Activated CD4-positive, alpha-beta T cell treated with anti-CD3 and anti-CD28 coated beads, Interleukin-2, amount 50 U/mL, for 24 hours (primary cell): Measurements from ENCODE around the gene LCP2.
A peak's percentile ranks its signal among the peaks of the same experiment; 100 is the strongest.

Experiments used
- DNase-seq, 2 donors: peaks; one replicate each; pipeline ENCODE4 v3.0.0-alpha.2; 2020; ENCODE audit warnings: low read depth in 1 of 2, low spot score in 1 of 2

The LCP2 gene

DNA sequence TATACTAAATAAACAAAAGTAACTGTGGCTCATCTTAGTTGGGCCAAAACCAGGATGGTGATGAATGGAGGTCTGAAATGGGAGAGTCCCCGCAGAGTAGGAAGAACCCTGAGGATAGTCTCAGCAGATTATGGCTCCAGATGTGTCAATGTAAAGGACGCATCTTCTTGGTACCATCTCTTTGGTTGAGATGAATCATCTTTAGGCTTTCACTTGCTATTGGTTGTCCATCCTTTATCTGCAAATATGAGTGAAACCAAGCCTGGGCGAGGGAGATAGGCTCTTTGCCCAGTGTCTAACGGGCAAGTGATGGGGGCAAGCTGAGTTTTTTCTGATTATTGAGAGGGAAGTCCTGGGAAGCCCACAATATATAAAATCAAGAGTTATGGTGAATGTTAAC, 19.4 kb upstream of the LCP2 start:
- no peak for DNase-seq

DNA sequence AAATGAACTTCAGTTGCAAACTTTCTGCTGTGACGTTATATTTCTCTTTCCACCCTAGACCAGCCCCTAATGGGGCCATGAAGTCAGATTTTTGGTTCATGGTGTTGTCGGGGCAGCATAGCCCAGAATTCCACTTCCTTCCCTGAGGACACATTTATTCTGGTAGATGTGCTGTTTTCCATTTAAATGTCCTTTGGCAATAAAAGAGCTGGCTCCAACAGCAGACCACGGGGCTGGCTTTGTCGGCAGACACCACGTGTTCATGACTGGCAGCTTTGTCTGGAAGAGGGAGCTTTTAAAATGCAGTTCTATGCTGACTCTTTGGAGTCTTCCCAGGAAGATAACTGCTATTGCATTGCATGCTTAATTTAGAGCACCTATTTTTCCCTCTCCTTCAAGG, 17.6 kb upstream of the LCP2 start:
- no peak for DNase-seq

DNA sequence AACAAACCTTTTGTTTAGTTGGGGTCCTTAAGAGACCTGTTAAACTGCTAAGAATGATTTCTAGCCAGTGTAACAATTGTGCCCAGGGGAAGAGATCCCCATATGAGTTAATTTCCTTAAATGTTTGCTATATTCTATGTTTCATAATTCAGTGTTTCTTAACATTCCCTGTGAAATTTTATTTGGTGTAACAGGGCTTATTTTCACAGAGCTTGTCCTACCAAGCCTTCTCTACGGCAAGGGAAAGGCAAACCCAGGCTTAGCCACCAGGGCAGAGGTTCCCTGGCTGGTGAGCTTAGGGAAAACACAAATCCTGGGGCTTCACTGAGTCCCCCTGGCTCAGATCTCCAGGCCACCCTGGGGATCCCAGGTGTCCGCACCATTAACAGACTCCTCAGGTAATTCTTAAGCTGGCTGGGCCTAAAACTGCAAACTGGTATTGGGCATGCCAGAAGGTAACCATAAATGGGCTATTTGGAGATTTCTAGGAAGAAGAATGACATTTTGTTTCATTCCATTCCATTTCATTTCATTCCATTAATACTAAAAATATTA, 17.0 kb upstream of the LCP2 start:
- DNase-seq = no peak

DNA sequence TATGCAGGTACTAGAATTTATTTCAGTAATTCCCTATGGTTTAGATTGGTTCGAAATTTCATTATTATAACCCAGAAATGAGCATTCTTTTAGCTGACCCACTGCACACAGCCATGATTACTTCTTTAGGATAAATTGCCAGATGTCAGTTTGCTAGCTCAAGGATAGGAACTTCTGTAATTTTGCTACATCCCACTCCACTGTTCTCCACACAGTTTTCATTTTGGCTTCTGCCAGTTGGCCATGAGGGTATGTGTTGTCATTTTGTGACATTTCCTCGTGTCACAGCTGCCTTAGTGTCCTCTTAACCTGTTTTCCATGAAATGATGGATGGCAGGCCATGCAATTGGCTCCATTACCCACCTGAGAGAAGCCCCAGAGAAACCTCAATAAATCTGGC, 16.2 kb upstream of the LCP2 start:
- no peak for DNase-seq

DNA sequence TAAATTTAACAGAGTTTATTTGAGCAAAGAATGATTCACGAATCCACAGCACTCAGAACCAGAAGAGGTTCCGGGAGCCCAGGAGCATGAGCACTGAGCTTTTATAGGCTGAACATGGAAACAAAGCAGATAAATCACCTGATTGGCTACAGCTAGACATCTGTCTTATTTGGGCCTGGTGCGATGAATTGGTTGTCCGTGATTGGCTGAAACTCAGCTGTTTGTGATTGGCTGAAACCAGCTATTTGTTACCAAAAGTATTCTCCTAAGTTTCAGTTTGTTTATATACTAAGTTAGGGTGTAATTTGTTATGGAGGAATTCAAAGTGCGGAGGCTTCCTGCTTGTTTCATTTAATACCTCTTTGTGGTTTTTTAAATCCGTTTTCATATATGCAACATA, 15.8 kb upstream of the LCP2 start:
- peak in 1 of 2 donors; percentile 54 for DNase-seq

DNA sequence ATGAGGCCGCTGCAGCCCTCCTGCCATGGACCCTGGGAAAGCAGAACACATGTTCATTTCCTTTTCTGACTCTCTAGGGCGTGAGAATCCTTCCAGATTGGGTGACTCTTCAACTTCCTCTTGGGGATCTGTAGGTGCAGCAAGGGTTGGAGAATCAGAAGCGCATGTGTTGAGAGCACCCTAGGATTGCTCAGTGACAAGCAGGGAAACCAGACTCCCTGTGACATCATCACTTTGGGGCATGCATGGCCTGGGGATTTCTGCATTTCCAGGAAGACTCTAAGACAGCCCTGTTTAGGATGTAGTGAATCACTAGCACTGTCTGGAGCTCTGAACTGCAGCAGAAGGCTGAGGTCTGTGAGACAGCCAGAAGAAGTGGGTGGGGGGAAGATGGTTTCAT, 15.1 kb upstream of the LCP2 start:
- DNase-seq = peak; percentile 36 to 81

DNA sequence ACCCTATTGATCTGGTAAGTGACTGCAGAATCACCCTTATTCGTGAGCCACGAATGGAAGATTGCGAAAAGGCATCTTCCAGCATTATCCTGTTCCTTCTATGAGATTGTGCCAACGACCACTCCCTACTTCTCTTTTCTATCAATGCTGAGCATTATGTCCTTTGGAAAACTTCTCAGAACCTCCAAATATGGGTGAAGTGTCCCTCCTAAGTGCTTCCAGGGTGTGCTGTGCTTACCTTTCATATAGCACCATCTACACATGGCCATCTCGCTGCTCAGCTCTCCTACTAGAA, 14.7 kb upstream of the LCP2 start:
- no peak for DNase-seq

DNA sequence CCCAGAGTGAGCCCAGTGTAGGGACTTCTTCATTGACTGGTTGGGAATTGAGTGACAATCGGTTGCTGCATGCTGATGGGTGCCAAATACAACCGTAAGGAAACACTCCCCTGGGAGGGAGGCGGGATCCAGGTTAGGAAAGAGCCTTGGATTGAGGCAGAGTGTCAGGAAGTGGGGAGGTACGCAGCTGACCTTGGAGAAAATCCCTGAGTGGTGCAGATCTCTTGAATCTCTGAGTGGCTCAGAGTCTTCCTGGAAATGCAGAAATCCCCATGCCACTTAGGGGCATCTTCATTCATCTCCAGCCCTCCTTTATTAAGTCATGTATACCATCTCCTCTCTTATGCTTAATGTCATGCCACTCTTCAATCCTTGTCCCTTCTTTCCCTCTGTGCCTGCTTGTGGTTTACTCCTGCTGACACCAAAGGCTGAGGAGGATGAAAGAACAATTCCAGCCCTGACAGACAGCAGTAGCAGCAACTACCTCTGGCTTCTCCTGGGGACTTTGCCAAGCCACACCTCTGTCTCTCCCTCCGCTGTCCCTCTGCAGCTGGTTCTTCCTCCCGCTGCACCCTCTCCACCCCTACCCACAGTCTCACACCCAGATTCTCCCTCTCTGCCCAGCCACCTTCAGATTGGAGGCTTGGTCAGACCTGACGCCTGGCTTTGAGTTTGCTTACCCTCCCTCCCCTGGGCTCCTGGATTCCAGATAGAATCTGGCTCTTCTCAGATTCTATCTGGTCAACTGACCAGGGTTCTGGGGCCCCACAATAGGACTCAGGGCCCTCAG, 14.1 kb upstream of the LCP2 start:
- DNase-seq = no peak

DNA sequence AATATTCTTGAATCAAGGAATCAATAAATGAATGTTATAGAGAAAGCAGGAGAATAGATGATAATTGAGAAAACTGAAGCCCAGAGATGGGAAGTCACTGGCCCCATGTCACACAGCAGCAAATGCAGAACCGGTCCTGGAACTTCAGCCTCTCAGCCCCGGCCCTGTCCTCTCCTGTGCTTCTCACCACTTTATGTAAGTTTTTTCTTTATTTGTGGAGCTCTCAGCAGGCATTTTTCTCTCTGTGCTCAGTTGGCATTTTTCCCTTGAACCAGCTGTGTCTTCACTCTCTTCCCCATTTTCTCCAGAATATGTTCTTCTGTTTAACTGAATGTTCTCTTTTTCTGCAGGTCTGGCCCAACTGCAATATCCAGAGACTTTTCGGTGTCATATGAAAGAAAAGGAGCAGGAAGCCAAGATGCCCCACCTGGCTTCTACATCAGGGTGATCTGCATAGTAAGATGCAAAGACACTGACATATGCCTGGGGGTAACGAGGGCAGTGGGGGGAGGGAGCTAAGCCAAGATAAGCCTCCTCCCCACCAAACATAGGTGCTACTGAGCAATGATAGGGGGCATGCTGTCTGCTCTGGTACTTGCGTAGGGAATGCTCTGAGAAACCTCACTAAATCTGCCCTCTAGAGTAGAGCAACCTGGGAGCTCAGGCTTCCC, 12.8 kb upstream of the LCP2 start:
- DNase-seq = no peak

DNA sequence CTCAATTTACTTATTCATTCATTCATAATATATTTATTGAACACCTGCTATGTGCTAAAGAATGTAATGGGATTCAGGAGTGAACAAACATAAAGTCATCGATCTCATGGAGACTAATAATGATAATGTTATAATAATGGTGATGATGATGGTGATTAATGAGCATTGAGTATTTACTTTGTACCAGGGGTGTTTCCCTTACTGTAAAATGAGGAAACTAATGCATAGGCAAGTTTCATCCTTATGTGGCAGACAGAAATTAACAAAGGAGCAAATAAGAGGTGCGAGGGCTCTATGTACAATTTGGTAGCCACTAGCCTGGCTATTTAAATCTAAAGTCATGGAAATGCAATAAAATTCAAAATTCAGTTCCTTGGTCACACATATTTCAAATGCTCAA, 11.1 kb upstream of the LCP2 start:
- no peak for DNase-seq

DNA sequence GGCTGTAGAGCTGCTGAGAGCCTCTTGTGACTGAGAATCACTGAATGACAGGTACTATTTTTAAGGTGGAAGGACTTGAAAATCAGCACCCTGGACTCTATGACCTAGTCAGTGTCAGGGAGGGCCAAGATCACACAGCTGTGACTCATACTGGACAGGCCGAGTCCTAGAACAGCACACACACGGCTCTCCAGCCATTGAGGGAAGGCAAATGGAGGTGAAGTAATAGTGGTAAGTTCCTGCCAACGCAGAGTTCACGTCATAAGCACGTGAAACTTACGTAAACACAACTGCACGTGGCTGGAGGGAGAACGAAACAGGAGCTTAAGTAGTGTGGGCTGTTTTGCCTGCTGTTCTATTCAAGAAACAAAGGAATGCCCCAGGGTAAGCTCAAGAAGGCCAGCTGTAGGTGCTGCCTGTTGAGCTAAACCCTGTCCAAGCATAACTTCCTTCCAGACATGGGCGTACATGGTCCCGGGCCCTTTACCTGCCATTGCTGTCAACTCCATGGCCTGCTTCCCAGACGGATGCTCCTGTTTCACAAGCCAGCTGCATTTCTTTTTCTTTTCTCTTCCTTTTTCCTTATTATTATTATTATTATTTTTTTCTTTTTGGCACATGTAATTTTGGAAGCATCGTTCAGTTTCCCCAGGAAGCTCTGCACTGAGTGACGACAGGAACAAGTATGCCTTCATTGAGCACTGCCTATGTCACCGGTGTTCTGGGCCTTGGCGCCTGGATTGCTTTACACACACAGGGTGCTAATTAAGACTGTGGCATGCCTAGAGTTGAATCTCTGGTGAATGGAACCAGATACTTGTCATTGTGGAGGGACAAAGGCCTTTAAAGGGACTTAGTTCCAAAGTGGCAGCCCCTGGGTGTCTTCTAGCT, 10.2 kb upstream of the LCP2 start:
- DNase-seq = no peak

DNA sequence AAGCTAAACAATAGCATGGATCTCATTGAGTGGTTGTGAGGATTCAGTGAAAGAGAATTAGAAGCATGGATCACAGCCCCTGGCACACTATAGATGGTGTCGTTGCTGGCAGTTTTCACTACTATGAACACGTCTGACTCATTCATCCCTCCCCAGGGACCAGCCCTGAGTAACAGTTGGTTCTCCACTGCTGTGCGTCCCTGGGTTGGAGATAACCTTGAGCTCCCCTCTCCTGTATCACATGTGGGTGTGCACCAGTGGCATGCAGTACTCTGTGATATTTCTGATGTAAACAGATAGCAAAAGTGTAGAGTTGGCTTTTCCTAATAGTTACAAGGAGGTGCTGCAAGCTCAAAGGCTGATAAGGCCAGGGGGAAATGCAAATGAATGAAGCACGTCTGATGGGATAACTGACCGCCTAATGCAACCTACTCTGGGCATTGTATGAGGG, 8.8 kb upstream of the LCP2 start:
- no peak for DNase-seq

DNA sequence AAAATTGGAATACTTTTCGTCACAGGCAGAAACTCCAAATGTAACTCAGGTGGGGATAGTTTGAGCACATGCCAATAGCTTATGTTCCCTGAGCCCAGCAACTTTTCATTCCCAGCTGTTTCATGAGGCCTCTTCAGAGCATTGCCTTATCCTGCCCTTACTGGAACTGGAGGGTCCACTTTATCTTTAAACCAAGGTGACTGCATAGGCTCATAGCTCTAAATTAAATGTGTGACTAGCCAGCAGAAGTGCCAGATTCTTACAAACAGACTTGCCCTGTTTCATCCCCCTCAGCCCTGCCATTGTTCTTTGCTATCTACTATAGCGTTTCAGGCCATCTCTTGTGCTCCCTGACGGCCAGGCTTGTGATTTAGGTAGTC, 8.1 kb upstream of the LCP2 start:
- no peak for DNase-seq

DNA sequence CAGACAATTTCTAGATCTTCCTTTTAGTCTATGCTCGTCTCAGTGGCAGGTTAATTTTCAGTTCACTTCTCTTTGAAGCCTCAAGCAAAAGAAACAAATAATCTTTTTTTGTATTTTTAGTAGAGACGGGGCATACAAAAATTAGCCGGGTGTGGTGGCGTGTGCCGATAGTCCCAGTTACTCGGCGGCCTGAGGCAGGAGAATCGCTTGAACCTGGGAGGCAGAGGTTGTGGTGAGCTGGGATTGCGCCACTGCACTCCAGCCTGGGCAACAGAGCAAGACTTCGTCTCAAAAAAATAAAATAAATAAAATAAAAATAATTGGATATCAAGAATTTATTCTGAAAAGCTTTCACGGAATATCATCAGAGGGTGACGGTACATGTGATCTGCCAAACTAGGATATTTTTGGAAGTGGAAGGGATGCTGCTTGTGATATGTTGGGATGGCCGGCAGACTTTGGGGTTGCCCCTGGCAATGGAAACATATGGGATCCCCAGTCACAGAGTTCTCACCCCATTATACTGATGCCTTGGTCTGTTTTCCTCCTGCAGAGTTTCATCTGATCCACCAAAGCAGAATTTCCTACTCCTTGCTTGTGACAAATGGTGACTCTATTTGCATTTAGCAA, 7.6 kb upstream of the LCP2 start:
- DNase-seq = no peak

DNA sequence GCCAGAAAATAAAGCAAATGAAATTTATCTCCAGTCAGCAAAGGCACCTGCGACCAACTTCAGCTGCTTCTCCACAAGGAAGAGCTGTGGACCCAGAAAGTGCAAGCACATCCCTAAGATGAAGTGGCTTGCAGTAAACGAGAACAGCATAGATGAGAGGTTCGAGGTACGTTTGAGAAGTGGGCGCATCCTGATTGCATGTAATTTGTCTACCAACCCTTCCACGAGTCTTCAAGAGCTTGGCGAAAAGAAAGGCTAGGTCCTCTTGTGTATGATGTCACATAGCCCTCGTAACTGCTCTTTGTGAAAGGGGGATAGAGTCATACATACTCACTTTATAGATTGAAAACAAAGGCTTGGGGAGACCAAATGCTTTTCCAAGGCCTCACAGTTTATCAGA, 6.0 kb upstream of the LCP2 start:
- DNase-seq = no peak

DNA sequence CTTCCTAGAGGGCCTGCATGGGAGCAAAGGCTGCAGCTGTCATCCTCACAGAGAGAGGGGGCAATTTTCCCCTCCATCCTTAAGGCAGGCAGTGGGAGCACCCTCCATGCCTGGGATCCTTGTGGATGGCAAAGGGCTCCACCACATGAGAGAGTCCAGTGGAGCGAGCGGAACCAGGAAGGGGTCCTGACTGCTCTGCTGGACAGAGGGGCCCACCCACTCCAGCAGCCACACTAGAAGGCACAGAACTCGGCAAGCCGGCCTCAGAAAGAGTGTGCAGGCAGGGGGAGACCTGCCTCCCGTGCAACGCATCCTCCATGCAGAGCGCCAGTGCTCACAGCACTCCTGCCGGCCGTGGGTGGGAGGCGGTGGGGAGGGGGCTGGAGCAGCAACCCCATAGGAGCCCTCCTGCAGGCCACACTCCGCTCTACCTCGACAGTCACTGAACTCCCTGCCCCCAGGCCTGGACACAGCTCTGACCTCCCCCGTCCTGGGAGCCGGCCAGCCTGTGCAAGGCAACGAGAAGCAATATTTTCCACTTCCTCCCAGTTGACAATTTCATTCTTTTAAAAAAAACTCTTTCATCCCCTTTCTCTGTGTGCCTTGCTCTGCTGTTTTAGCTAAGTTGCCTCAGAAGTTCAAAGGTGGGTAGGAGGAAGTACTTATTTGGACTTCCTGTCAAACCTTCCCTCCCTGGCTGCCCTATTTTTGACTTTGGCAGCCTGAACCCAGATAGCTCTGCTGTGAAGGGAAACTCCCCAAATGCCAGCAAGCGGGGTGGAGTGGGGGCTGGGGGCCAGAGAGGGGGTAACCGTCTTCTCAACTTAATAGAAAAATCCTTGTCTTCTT, 5.3 kb upstream of the LCP2 start:
- peak in 1 of 2 donors; percentile 59 for DNase-seq

DNA sequence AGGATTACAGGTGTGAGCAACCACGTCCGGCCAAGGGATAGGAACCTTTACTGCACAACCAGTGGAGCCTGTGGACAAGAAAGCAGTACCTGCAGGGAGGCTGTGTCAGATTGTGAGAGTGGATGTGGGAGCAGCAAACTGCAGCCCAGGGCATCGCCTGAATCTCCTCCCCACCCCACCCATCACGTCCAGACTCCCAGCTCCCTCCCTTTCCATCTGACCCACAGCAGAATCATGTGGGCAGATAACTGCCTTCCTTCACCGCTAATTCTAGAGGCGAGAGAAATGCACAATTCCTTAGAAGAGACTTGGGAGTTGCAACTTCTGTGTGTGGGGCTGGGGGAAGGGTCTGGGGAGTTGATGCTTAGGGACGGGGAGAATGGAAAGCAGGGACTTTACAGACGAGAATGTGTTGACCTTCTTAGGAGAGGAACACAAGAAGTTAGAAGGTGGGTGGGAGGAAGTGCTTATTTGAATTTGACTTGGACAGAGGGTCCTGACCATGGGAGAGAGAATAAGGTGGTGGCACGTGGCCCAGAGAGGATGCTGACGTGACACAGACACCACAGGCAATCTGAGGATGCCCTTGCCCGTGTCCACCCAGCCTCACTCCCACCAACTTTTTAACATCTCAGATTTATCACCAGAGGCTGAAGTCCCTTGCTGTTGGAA, 4.5 kb upstream of the LCP2 start:
- no peak for DNase-seq

DNA sequence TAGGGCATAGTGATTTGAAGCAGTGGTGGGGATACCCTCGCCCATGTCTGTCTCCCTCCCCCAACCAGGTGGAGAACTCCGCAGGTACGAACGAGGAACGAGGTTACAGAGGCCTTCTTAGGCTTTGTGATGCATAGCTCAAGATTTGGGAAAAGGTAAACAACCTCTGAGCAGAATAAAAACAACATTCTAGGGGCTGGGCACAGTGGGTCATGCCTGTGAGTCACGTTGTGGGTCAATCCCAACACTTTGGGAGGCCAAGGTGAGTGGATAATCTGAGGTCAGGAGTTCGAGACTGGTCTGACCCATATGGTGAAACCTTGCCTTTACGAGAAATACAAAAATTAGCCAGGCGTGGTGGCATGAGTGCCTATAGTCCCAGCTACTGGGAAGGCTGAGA, 3.6 kb upstream of the LCP2 start:
- no peak for DNase-seq

DNA sequence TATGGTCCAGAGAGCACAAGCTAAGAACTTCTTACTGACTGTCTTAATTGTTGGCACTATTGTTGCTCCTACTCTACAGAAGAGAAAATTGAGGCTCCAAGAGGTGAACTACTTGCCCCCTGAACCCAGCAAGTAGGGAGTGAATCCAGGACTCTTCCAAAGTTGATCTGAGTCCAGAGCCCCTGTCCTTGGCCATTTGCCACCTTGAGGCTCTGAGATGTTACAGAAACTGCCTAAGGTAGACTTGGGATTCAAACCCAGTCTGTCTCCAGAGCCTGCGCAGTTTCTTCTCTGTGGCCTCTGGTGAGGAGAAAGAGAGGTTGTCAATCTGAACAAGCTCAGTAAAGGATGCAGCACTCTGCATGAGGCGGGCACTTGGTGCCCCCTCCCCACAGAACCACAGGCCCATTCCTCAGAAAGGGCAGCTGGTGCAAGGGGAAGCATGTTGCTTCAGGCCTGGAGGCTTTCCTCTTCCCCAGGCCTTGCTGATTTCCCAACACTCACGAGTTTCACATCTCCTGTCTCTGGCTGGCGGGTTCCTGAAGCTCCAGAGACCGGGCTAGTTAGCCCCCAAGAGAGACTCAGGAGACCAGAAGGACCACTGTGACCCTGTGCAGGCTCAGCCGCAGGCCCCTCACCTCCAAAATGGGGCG, 2.9 kb upstream of the LCP2 start:
- no peak for DNase-seq
